Activated CD8-positive, alpha-beta T cell treated with anti-CD3 and anti-CD28 coated beads for 36 hours (primary cell): ENCODE results near the gene PIK3R1. TPM values are rescaled to one million over a fixed set of nuclear protein-coding genes. Genes with fewer than 3 reads are reported as not detected.

Experiments used
- ATAC-seq: fragments of 200-7000 bp; cut with Tn5 transposase; one replicate; pipeline ENCODE4 v1.10.0; 2021; ENCODE audit warnings: mild to moderate bottlenecking, moderate library complexity
- CTCF ChIA-PET: fragments of 350-600 bp; sonication (Branson Sonifier 250); formaldehyde crosslinking; loops from one replicate; lab custom pipeline; 2021; ENCODE audit warnings: antibody characterized with exemption; lab: Charles Lee
- POLR2A ChIA-PET: fragments of 350-600 bp; sonication (Branson Sonifier 250); formaldehyde crosslinking; loops from one replicate; lab custom pipeline; 2021; ENCODE audit warnings: antibody characterized with exemption; lab: Charles Lee
- DNase-seq: peaks from one replicate; pipeline ENCODE4 v3.0.0-alpha.2; 2020
- H3K27ac Mint-ChIP-seq: one replicate; pipeline ENCODE4 v1.8.0; 2021; ENCODE audit warnings: mild to moderate bottlenecking, mixed read lengths
- H3K27me3 Mint-ChIP-seq: one replicate; pipeline ENCODE4 v1.8.0; 2021; ENCODE audit warnings: mixed read lengths
- H3K36me3 Mint-ChIP-seq: one replicate; pipeline ENCODE4 v1.8.0; 2021; ENCODE audit warnings: low read depth, mixed read lengths
- H3K4me1 Mint-ChIP-seq: one replicate; pipeline ENCODE4 v1.8.0; 2021; ENCODE audit warnings: low read depth, mixed read lengths
- H3K4me3 Mint-ChIP-seq: one replicate; pipeline ENCODE4 v1.8.0; 2021; ENCODE audit warnings: mild to moderate bottlenecking, moderate library complexity, mixed read lengths
- H3K9me3 Mint-ChIP-seq: one replicate; pipeline ENCODE4 v1.8.0; 2021; ENCODE audit warnings: mixed read lengths
- intact Hi-C: fragments of 100-400 bp; cut with micrococcal nuclease; formaldehyde crosslinking; loops from one replicate; pipeline ENCODE4 v1.10.0; 2022
- total RNA-seq, 2 experiments: library from RNA; stranded (reverse); gene quantifications; one replicate each; pipeline ENCODE4 v1.2.3, GENCODE V29; 2021
- TF ChIP-seq, protein P1 (sequence below): fragments of 200-600 bp; IDR thresholded peaks from one replicate; pipeline ENCODE4 v1.8.0; 2022; ENCODE audit warnings: antibody characterized with exemption, mild to moderate bottlenecking

PIK3R1 gene
- total RNA-seq, 2 experiments from 2014 or later, result 55.4 to 57.6 TPM

DNA sequence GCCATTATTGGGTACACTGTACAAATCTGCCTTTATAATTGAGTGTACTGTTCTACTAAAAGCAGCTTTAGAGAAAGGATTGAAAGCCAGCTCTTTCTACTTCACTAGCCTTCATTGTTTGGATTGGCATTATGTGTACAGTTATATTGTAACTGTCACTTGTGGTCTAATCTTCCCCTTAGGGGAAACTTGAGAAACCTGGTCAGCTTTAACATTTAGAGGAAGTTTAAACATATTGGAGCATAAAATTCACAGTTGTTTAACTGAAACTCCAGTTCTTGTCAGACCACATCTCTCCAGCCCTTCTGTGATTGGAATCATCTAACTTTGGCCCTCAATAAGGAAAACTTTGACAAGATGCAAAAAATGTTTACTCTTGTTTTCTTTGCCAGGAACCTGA is 24.6 kb downstream of the PIK3R1 start:
- POLR2A ChIA-PET, result interaction anchor here (0.6 to 1.7 kb wide), 3 partner anchors 10 to 25 kb away, joined by 3 to 4 read pairs (median 3); partner anchors contain the start of gene PIK3R1
- DNase-seq (no peak), ATAC-seq (no peak)
- TF ChIP-seq, protein P1, sequence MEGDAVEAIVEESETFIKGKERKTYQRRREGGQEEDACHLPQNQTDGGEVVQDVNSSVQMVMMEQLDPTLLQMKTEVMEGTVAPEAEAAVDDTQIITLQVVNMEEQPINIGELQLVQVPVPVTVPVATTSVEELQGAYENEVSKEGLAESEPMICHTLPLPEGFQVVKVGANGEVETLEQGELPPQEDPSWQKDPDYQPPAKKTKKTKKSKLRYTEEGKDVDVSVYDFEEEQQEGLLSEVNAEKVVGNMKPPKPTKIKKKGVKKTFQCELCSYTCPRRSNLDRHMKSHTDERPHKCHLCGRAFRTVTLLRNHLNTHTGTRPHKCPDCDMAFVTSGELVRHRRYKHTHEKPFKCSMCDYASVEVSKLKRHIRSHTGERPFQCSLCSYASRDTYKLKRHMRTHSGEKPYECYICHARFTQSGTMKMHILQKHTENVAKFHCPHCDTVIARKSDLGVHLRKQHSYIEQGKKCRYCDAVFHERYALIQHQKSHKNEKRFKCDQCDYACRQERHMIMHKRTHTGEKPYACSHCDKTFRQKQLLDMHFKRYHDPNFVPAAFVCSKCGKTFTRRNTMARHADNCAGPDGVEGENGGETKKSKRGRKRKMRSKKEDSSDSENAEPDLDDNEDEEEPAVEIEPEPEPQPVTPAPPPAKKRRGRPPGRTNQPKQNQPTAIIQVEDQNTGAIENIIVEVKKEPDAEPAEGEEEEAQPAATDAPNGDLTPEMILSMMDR, result no peak
- Mint-ChIP-seq H3K4me1 (peaks cover 82% of the 10 kb centered on the region), H3K9me3 (no peaks in the 10 kb centered on the region), H3K4me3 (peak overlapping the region; percentile 4), H3K27me3 (no peaks in the 10 kb centered on the region), H3K36me3 (peaks cover 20% of the 10 kb centered on the region), H3K27ac (peak overlapping the region; percentile 80)
- CTCF ChIA-PET, result interaction anchor here (1.3 to 2.9 kb wide), 2 partner anchors 11 to 12 kb away, joined by 4 to 10 read pairs; no protein-coding TSS in a partner anchor
- intact Hi-C loops, result no loop called here

DNA sequence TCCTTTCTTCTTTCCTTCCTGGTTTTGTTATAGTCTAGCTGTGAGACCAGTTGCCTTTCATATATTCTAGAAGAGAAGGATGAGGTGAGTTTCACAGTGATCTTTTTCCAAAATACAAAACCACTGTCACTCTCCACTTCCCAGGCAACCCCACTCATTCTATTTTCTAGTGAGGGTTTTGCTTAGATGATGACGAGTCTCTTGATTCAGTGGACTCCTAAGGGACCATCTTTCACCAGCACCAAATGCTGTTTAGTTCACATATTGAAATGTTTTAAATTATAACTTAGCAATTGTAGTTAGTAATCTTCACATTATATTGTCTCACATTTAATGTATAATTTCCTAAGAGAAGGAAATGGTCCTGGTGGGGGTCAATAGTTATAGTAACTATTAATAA is 25.2 kb downstream of the PIK3R1 start:
- TF ChIP-seq, protein P1, result no peak
- H3K4me3 Mint-ChIP-seq, result peak overlapping the region; percentile 4
- POLR2A ChIA-PET, result no interaction called here
- intact Hi-C loops, result no loop called here
- peak overlapping the region; percentile 80 for H3K27ac Mint-ChIP-seq
- no peak for DNase-seq
- CTCF ChIA-PET, result interaction anchor here (1.3 kb wide), 1 partner anchor 10 kb away, joined by 4 read pairs; no protein-coding TSS in a partner anchor
- peaks cover 17% of the 10 kb centered on the region for H3K36me3 Mint-ChIP-seq
- no peaks in the 10 kb centered on the region for H3K27me3 Mint-ChIP-seq
- peaks cover 83% of the 10 kb centered on the region for H3K4me1 Mint-ChIP-seq
- H3K9me3 Mint-ChIP-seq, result no peaks in the 10 kb centered on the region
- ATAC-seq, result no peak

DNA sequence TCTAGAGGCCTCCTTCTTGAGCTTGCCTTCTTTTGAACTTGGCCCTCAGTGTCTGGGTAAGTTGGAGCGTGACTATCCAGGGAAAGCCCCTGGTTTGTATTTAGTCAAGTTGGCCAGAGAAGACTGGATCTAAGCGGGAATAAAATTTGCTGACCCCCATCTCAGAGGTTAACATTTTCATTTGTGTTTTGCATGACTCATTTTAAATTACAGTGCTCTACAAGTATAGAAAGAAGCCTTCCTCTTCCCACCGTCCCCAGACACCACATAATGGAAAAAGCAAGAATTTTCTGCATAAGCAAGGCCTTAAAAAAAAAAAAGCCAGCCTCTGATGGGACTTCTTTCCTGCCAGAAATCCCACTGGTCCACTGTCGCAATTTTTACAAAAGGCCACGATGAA is 27.2 kb downstream of the PIK3R1 start:
- POLR2A ChIA-PET, result interaction anchor here (4.1 kb wide), 1 partner anchor 27 kb away, joined by 16 read pairs; the partner anchor contains the start of gene PIK3R1
- peaks cover 76% of the 10 kb centered on the region for H3K4me1 Mint-ChIP-seq
- peaks cover 17% of the 10 kb centered on the region for H3K36me3 Mint-ChIP-seq
- no peaks in the 10 kb centered on the region for H3K27me3 Mint-ChIP-seq
- H3K9me3 Mint-ChIP-seq, result no peaks in the 10 kb centered on the region
- H3K27ac Mint-ChIP-seq, result peak overlapping the region; percentile 84
- intact Hi-C loops, result no loop called here
- no peak overlapping the region for H3K4me3 Mint-ChIP-seq
- ATAC-seq (no peak), DNase-seq (no peak)
- TF ChIP-seq, protein P1, result no peak
- CTCF ChIA-PET, result interaction anchor here (1.1 to 2.2 kb wide), 2 partner anchors 10 to 38 kb away, joined by 5 to 8 read pairs; no protein-coding TSS in a partner anchor

DNA sequence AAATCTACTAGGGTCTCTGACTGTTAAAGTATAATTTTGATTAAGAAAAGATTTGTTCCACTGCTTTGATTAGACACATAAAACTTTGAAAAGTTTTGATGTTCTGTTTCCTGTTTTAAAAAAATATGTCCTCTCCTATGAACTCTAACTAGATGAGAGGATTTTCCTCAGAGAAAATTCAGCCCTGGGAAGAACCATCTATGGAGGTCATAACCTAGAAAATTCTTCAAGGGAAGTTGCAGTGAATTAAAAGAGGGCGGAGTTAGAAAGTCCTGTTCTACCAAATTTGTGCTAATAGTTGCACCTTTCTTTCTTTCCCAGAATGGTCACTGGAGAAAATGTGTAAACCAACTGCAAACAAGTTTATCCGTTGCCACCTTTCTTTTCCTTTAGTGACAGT is 27.7 kb downstream of the PIK3R1 start:
- DNase-seq (no peak), ATAC-seq (no peak)
- peaks cover 71% of the 10 kb centered on the region for H3K4me1 Mint-ChIP-seq
- H3K9me3 Mint-ChIP-seq, result no peaks in the 10 kb centered on the region
- intact Hi-C loops, result no loop called here
- TF ChIP-seq, protein P1, result no peak
- ChIA-PET POLR2A (interaction anchor here (0.6 to 4.1 kb wide), 3 partner anchors 8 to 1136 kb away, joined by 3 to 16 read pairs (median 3); partner anchors contain the start of gene PIK3R1), CTCF (interaction anchor here (1.0 to 2.2 kb wide), 5 partner anchors 9 to 37 kb away, joined by 3 to 8 read pairs (median 5); partner anchors contain the start of gene PIK3R1)
- H3K36me3 Mint-ChIP-seq, result peaks cover 17% of the 10 kb centered on the region
- peak overlapping the region; percentile 84 for H3K27ac Mint-ChIP-seq
- H3K27me3 Mint-ChIP-seq, result no peaks in the 10 kb centered on the region
- peak overlapping the region; percentile 23 for H3K4me3 Mint-ChIP-seq

DNA sequence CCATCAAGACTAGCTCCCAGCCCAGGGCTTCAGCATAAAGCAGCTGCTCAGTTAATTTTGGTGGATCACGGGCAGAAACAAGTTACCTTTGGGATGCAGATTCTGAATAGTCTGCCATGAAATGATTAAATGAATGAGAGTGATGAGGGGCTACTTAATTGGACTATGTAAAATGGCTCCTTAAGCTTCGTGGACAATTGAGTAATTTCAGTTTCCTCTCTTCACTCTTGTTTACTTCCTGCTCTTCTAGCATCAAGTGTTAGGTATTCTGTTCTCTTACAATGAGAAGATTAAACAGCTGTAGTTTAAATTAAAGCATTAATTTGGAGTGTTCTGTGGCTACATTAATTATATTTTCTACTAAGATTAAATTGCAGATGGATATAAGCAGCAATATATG is 28.1 kb downstream of the PIK3R1 start:
- CTCF ChIA-PET, result interaction anchor here (1.0 to 2.2 kb wide), 4 partner anchors 9 to 28 kb away, joined by 3 to 8 read pairs (median 6); partner anchors contain the start of gene PIK3R1
- Mint-ChIP-seq H3K4me3 (peak overlapping the region; percentile 23), H3K27me3 (no peaks in the 10 kb centered on the region), H3K36me3 (peaks cover 17% of the 10 kb centered on the region), H3K9me3 (no peaks in the 10 kb centered on the region), H3K4me1 (peaks cover 71% of the 10 kb centered on the region), H3K27ac (peak overlapping the region; percentile 84)
- DNase-seq (no peak), ATAC-seq (no peak)
- POLR2A ChIA-PET, result interaction anchor here (0.6 to 4.1 kb wide), 3 partner anchors 9 to 1136 kb away, joined by 3 to 16 read pairs (median 3); partner anchors contain the start of gene PIK3R1
- TF ChIP-seq, protein P1, result no peak
- intact Hi-C loops, result no loop called here
